Neuronal stem cell (in vitro differentiated cells): ENCODE data around the gene ADAMTS15.

Experiments used
- DNase-seq: peaks from one replicate; pipeline ENCODE4 v3.0.0-alpha.2; 2013; ENCODE audit warnings: low spot score
- H2AFZ ChIP-seq: one replicate; pipeline ENCODE4 v1.6.1; 2013; ENCODE audit warnings: mild to moderate bottlenecking, low read length, inconsistent platforms
- H2AK5ac ChIP-seq: 2 replicates; pipeline ENCODE4 v1.6.1; 2013; ENCODE audit warnings: low read depth, mild to moderate bottlenecking, inconsistent platforms, low read length, moderate library complexity, mixed read lengths
- H2BK120ac ChIP-seq: 2 replicates; pipeline ENCODE4 v1.6.1; 2013; ENCODE audit warnings: low read depth, mild to moderate bottlenecking, inconsistent platforms, low read length, moderate library complexity, mixed read lengths
- H2BK12ac ChIP-seq: one replicate; pipeline ENCODE4 v1.6.1; 2013; ENCODE audit warnings: low read length, inconsistent platforms
- H2BK15ac ChIP-seq: 2 replicates; pipeline ENCODE4 v1.6.1; 2013; ENCODE audit warnings: mild to moderate bottlenecking, low read length, inconsistent platforms, mixed read lengths
- H2BK5ac ChIP-seq: one replicate; pipeline ENCODE4 v1.6.1; 2013; ENCODE audit warnings: inconsistent platforms, mild to moderate bottlenecking, low read length, moderate library complexity
- H3K14ac ChIP-seq: one replicate; pipeline ENCODE4 v1.6.1; 2013; ENCODE audit warnings: low read length, inconsistent platforms
- H3K18ac ChIP-seq: 2 replicates; pipeline ENCODE4 v1.6.1; 2013; ENCODE audit warnings: low read length, inconsistent platforms
- H3K23ac ChIP-seq: 2 replicates; pipeline ENCODE4 v1.6.1; 2013; ENCODE audit warnings: low read depth, mild to moderate bottlenecking, mixed read lengths, low read length, inconsistent platforms; ENCODE audit not compliant: poor library complexity
- H3K27ac ChIP-seq: replicated peaks from 3 replicates; pipeline ENCODE4 v1.5.1; 2013; ENCODE audit warnings: low read length, inconsistent platforms
- H3K27me3 ChIP-seq, 3 experiments: 2 replicates each; pipeline ENCODE4 v1.6.1; 2013; ENCODE audit warnings: low read length in 3 of 3, mild to moderate bottlenecking in 2 of 3, inconsistent platforms in 1 of 3, low read depth in 1 of 3, mixed read lengths in 1 of 3, moderate library complexity in 1 of 3; ENCODE audit not compliant: control insufficient read depth in 3 of 3, insufficient read depth in 3 of 3
- H3K36me3 ChIP-seq, 2 donors: replicated peaks in 1 of 2; 2 replicates each; pipeline ENCODE4 v1.6.1; 2013; ENCODE audit warnings: low read length in 2 of 2; ENCODE audit not compliant: control insufficient read depth in 2 of 2, insufficient read depth in 2 of 2
- H3K4ac ChIP-seq: 2 replicates; pipeline ENCODE4 v1.6.1; 2013; ENCODE audit warnings: inconsistent platforms, mild to moderate bottlenecking, low read length, moderate library complexity
- H3K4me1 ChIP-seq, 2 donors: 1 replicate in 1 of 2; 2 replicates in 1 of 2; pipeline ENCODE4 v1.6.1; 2013; ENCODE audit warnings: low read length in 2 of 2, low read depth in 1 of 2; ENCODE audit not compliant: control insufficient read depth in 2 of 2, insufficient read depth in 1 of 2
- H3K4me2 ChIP-seq: one replicate; pipeline ENCODE4 v1.6.1; 2013; ENCODE audit warnings: mild to moderate bottlenecking, low read length, inconsistent platforms; ENCODE audit not compliant: insufficient read depth, poor library complexity, severe bottlenecking
- H3K4me3 ChIP-seq, 2 donors: 2 replicates each; pipeline ENCODE4 v1.5.1; 2013; ENCODE audit warnings: low read length in 2 of 2, mild to moderate bottlenecking in 2 of 2, inconsistent platforms in 1 of 2, moderate library complexity in 1 of 2
- H3K79me1 ChIP-seq: one replicate; pipeline ENCODE4 v1.6.1; 2013; ENCODE audit warnings: low read depth, mild to moderate bottlenecking, inconsistent platforms, low read length, moderate library complexity
- H3K9ac ChIP-seq: one replicate; pipeline ENCODE4 v1.6.1; 2013; ENCODE audit warnings: mild to moderate bottlenecking, low read depth, low read length, inconsistent platforms; ENCODE audit not compliant: poor library complexity
- H3K9me3 ChIP-seq, 2 donors: replicated peaks in 1 of 2; 2 replicates each; pipeline versions ENCODE3 to v1.6.1; 2013; ENCODE audit warnings: low read length in 2 of 2, mild to moderate bottlenecking in 2 of 2, inconsistent platforms in 1 of 2, low read depth in 1 of 2, mixed read lengths in 1 of 2, moderate library complexity in 1 of 2; ENCODE audit not compliant: control insufficient read depth in 2 of 2, insufficient read depth in 1 of 2
- H4K8ac ChIP-seq: one replicate; pipeline ENCODE4 v1.6.1; 2013; ENCODE audit warnings: low read depth, mild to moderate bottlenecking, inconsistent platforms, low read length, moderate library complexity
- H4K91ac ChIP-seq: one replicate; pipeline ENCODE4 v1.6.1; 2013; ENCODE audit warnings: low read length, low read depth, mild to moderate bottlenecking, inconsistent platforms; ENCODE audit not compliant: poor library complexity
- WGBS, 2 donors: extraction: QIAGEN DNeasy Blood & Tissue Kit; methylation state at CpG; one replicate each; pipeline ENCODE4 v1.1.7; 2013; ENCODE audit warnings: missing lambda C conversion rate in 2 of 2, mixed read lengths in 1 of 2; ENCODE audit not compliant: insufficient read length in 2 of 2, insufficient replicate concordance in 1 of 2; ENCODE audit errors: extremely low coverage in 2 of 2; 5-methylcytosine and 5-hydroxymethylcytosine counted together

ADAMTS15 gene

GRCh38 chr11:130431331-130431773, 17.1 kb upstream of the ADAMTS15 start:
- H3K23ac ChIP-seq: no peak overlapping the region
- no peak overlapping the region for H3K4ac ChIP-seq
- H3K4me3 ChIP-seq: no peak overlapping the region
- H3K27me3 ChIP-seq: peaks cover 8 to 51% (median 42%) of the 10 kb centered on the region in 3 experiments
- H3K4me1 ChIP-seq: peaks cover 0 to 4% of the 10 kb centered on the region in 2 donors
- no peak overlapping the region for H4K8ac ChIP-seq
- no peak overlapping the region for H3K4me2 ChIP-seq
- H3K18ac ChIP-seq: no peak overlapping the region
- H3K79me1 ChIP-seq: no peaks in the 10 kb centered on the region
- H2AK5ac ChIP-seq: no peak overlapping the region
- peak; percentile 83 for DNase-seq
- H4K91ac ChIP-seq: no peak overlapping the region
- no peak overlapping the region for H3K14ac ChIP-seq
- no peak overlapping the region for H2BK120ac ChIP-seq
- H2BK5ac ChIP-seq: no peak overlapping the region
- H3K9me3 ChIP-seq: no peaks in the 10 kb centered on the region
- no peak overlapping the region for H2BK15ac ChIP-seq
- WGBS, 2 donors: no CpG with 5 or more reads among the region's 10 CpGs
- H3K27ac ChIP-seq: no peak overlapping the region
- H3K9ac ChIP-seq: no peak overlapping the region
- no peak overlapping the region for H2BK12ac ChIP-seq
- no peaks in the 10 kb centered on the region for H3K36me3 ChIP-seq
- no peak overlapping the region for H2AFZ ChIP-seq

- Histone ChIP-seq H4K91ac (no peak overlapping the region), H2AFZ (no peak overlapping the region), H2AK5ac (no peak overlapping the region), H3K14ac (no peak overlapping the region), H3K4ac (no peak overlapping the region), H3K18ac (no peak overlapping the region), H2BK5ac (no peak overlapping the region), H3K9ac (no peak overlapping the region), H3K27ac (no peak overlapping the region), H3K4me1 (peaks cover 0 to 4% of the 10 kb centered on the region in 2 donors), H3K4me3 (no peak overlapping the region), H3K27me3 (peaks cover 8 to 47% (median 37%) of the 10 kb centered on the region in 3 experiments), H3K4me2 (no peak overlapping the region), H2BK120ac (no peak overlapping the region), H2BK15ac (no peak overlapping the region), H3K79me1 (no peaks in the 10 kb centered on the region), H3K36me3 (no peaks in the 10 kb centered on the region), H3K9me3 (no peaks in the 10 kb centered on the region), H3K23ac (no peak overlapping the region), H4K8ac (no peak overlapping the region), H2BK12ac (no peak overlapping the region)
- no peak for DNase-seq
- no CpG with 5 or more reads among the region's 3 CpGs for WGBS, 2 donors
These were observed 16.6 kb upstream of the ADAMTS15 start for GRCh38 chr11:130431801-130432200.

- H4K8ac ChIP-seq: no peak overlapping the region
These were observed 15.1 kb upstream of the ADAMTS15 start for GRCh38 chr11:130433357-130433756.

DNA sequence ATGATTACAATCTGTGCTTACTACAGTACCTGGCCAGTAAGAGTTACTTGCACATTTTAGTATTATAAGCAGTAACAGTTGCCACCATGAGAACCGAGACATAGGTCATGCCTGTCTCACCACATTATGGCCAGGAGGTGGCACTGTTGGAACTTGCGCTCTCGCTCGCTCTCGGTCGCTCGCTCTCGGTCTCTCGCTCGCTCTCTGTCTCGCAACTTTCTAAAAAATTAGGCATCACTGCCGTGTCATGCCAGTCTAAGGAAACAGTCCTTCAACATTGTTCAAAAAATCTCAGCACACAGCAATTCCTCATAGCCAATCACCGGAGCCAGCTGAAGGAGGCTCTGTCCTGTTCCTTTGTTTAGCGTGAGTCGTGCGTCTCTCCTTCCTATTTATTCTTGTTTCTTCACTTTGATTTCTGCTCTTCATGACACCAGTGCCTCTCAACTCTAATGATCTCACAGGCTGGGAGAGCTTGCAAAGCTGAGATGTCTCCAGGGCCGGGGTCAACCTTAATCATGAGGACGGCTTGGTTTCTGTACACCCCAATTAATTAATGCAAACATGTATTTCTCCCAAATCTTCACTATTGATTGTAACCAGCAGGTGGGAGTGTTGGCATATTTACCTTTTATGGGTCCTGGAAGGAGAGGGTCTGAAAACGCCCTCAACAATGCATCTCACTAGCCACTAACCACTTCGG, 13.8 kb upstream of the ADAMTS15 start:
- Histone ChIP-seq H3K14ac (no peak overlapping the region), H3K4me3 (peak overlapping the region; percentile 55 to 75), H2AFZ (peak overlapping the region; percentile 90), H3K79me1 (no peaks in the 10 kb centered on the region), H4K8ac (no peak overlapping the region), H3K27ac (no peak overlapping the region), H3K9ac (no peak overlapping the region), H3K23ac (no peak overlapping the region), H3K4me2 (peak overlapping the region; percentile 81), H3K9me3 (no peaks in the 10 kb centered on the region), H3K4me1 (peaks cover 0 to 4% of the 10 kb centered on the region in 2 donors), H3K36me3 (no peaks in the 10 kb centered on the region), H4K91ac (no peak overlapping the region), H3K18ac (no peak overlapping the region), H3K4ac (no peak overlapping the region), H2BK12ac (no peak overlapping the region), H2AK5ac (no peak overlapping the region), H2BK15ac (no peak overlapping the region), H2BK120ac (no peak overlapping the region), H3K27me3 (peaks cover 0 to 21% (median 9%) of the 10 kb centered on the region in 3 experiments), H2BK5ac (no peak overlapping the region)
- DNase-seq: peak; percentile 83
- no CpG with 5 or more reads among the region's 20 CpGs for WGBS, 2 donors

More at GRCh38 chr11:130433357-130433756, 15.1 kb upstream of the ADAMTS15 start:
- no peak overlapping the region for H3K18ac ChIP-seq
- H3K14ac ChIP-seq: no peak overlapping the region
- DNase-seq: no peak
- H3K9me3 ChIP-seq: no peaks in the 10 kb centered on the region
- no peak overlapping the region for H3K4me3 ChIP-seq
- peaks cover 0 to 4% of the 10 kb centered on the region in 2 donors for H3K4me1 ChIP-seq
- no peaks in the 10 kb centered on the region for H3K79me1 ChIP-seq
- no peak overlapping the region for H2AFZ ChIP-seq
- no peak overlapping the region for H3K4ac ChIP-seq
- H2BK5ac ChIP-seq: no peak overlapping the region
- no peak overlapping the region for H3K23ac ChIP-seq
- H2BK15ac ChIP-seq: no peak overlapping the region
- H4K91ac ChIP-seq: no peak overlapping the region
- H2BK12ac ChIP-seq: no peak overlapping the region
- no peaks in the 10 kb centered on the region for H3K36me3 ChIP-seq
- peaks cover 5 to 35% (median 23%) of the 10 kb centered on the region in 3 experiments for H3K27me3 ChIP-seq
- no peak overlapping the region for H2AK5ac ChIP-seq
- no peak overlapping the region for H2BK120ac ChIP-seq
- H3K9ac ChIP-seq: no peak overlapping the region
- H3K27ac ChIP-seq: no peak overlapping the region
- no CpG with 5 or more reads among the region's 4 CpGs for WGBS, 2 donors
- no peak overlapping the region for H3K4me2 ChIP-seq
